Spinal cord (tissue), 10 donors: ENCODE data around the gene ATM. TPM values are rescaled to one million over a fixed set of nuclear protein-coding genes. Genes with fewer than 3 reads are reported as not detected.

Experiments
- DNase-seq, 6 donors: peaks; one replicate each; pipeline versions ENCODE4 v3.0.0 to v3.0.0-alpha.2; 2013 to 2015; ENCODE audit warnings: low spot score in 6 of 6, low read depth in 4 of 6
- H3K27ac ChIP-seq: one replicate; pipeline ENCODE4 v1.5.1; 2013; ENCODE audit warnings: low read depth, low read length, control low read depth
- H3K27me3 ChIP-seq: one replicate; pipeline ENCODE4 v1.6.1; 2013; ENCODE audit warnings: low read length; ENCODE audit not compliant: control insufficient read depth, insufficient read depth
- H3K36me3 ChIP-seq: one replicate; pipeline ENCODE4 v1.6.1; 2013; ENCODE audit warnings: low read length; ENCODE audit not compliant: control insufficient read depth, insufficient read depth
- H3K4me1 ChIP-seq: one replicate; pipeline ENCODE4 v1.6.1; 2013; ENCODE audit warnings: low read length; ENCODE audit not compliant: control insufficient read depth, insufficient read depth
- H3K4me3 ChIP-seq: one replicate; pipeline ENCODE4 v1.5.1; 2013; ENCODE audit warnings: low read depth, low read length, control low read depth
- H3K9me3 ChIP-seq: one replicate; pipeline ENCODE4 v1.6.1; 2013; ENCODE audit warnings: low read length; ENCODE audit not compliant: control insufficient read depth, insufficient read depth
- WGBS: methylation state at CpG from one replicate; pipeline ENCODE4 v1.1.5; 2013; ENCODE audit warnings: missing lambda C conversion rate; ENCODE audit not compliant: insufficient coverage; 5-methylcytosine and 5-hydroxymethylcytosine counted together
- polyA plus RNA-seq, 2 donors: library from polyadenylated mRNA; unstranded; fragments of 120-200 nt; gene quantifications; one replicate each; pipeline ENCODE4 v1.2.1, GENCODE V29; 2013; ENCODE audit not compliant: insufficient read length in 2 of 2
- total RNA-seq, 2 donors: library from RNA; depleted of rRNA in 1 of 2; stranded (reverse); fragments of 120-200 nt in 1 of 2; fragments of >200 nt in 1 of 2; gene quantifications; one replicate each; pipeline versions ENCODE4 v1.2.3 to v1.2.4, GENCODE V29; 2013 to 2014
- donor health status: healthy.

ATM gene
- total and polyA plus RNA-seq, 4 donors = 44.7 to 137 (median 71.2) TPM

GRCh38 chr11:108307751-108308150, 84.9 kb downstream of the ATM start:
- DNase-seq = no peak
- H3K27me3 ChIP-seq = no peaks in the 10 kb centered on the region
- peaks cover 11% of the 10 kb centered on the region for H3K36me3 ChIP-seq
- no peak overlapping the region for H3K4me3 ChIP-seq
- no peaks in the 10 kb centered on the region for H3K9me3 ChIP-seq
- 72% methylated on average over 2 of the region's 3 CpGs for WGBS
- no peak overlapping the region for H3K27ac ChIP-seq
- no peaks in the 10 kb centered on the region for H3K4me1 ChIP-seq

GRCh38 chr11:108313444-108313843, 90.6 kb downstream of the ATM start:
- no CpG with 5 or more reads among the region's 2 CpGs for WGBS
- H3K4me3 ChIP-seq = no peak overlapping the region
- no peaks in the 10 kb centered on the region for H3K27me3 ChIP-seq
- no peak for DNase-seq
- peaks cover 11% of the 10 kb centered on the region for H3K36me3 ChIP-seq
- no peaks in the 10 kb centered on the region for H3K9me3 ChIP-seq
- no peaks in the 10 kb centered on the region for H3K4me1 ChIP-seq
- H3K27ac ChIP-seq = no peak overlapping the region

- H3K4me1 ChIP-seq = no peaks in the 10 kb centered on the region
- H3K4me3 ChIP-seq = no peak overlapping the region
- DNase-seq = no peak
- no CpG with 5 or more reads among the region's 3 CpGs for WGBS
- H3K9me3 ChIP-seq = no peaks in the 10 kb centered on the region
- H3K36me3 ChIP-seq = peaks cover 12% of the 10 kb centered on the region
- no peak overlapping the region for H3K27ac ChIP-seq
- H3K27me3 ChIP-seq = no peaks in the 10 kb centered on the region
These were observed 93.2 kb downstream of the ATM start for GRCh38 chr11:108316061-108316460.

- Histone ChIP-seq H3K36me3 (peaks cover 17% of the 10 kb centered on the region), H3K27me3 (no peaks in the 10 kb centered on the region), H3K9me3 (no peaks in the 10 kb centered on the region), H3K4me3 (no peak overlapping the region), H3K27ac (no peak overlapping the region), H3K4me1 (no peaks in the 10 kb centered on the region)
- DNase-seq = peak in 1 of 6 donors; percentile 8
These were observed 96.8 kb downstream of the ATM start for GRCh38 chr11:108319541-108320145.

- Histone ChIP-seq H3K27me3 (no peaks in the 10 kb centered on the region), H3K9me3 (no peaks in the 10 kb centered on the region), H3K4me3 (no peak overlapping the region), H3K36me3 (peaks cover 14% of the 10 kb centered on the region), H3K27ac (no peak overlapping the region), H3K4me1 (no peaks in the 10 kb centered on the region)
- no CpG with 5 or more reads among the region's 3 CpGs for WGBS
- peak in 1 of 6 donors; percentile 7 for DNase-seq
These were observed 99.8 kb downstream of the ATM start for GRCh38 chr11:108322666-108323065.

- Histone ChIP-seq H3K4me1 (no peaks in the 10 kb centered on the region), H3K27ac (no peak overlapping the region), H3K36me3 (peaks cover 24% of the 10 kb centered on the region), H3K9me3 (no peaks in the 10 kb centered on the region), H3K27me3 (no peaks in the 10 kb centered on the region), H3K4me3 (no peak overlapping the region)
- no peak for DNase-seq
These were observed 101.7 kb downstream of the ATM start for GRCh38 chr11:108324587-108324986.

- Histone ChIP-seq H3K4me3 (no peak overlapping the region), H3K9me3 (no peaks in the 10 kb centered on the region), H3K4me1 (no peaks in the 10 kb centered on the region), H3K36me3 (peaks cover 21% of the 10 kb centered on the region), H3K27ac (no peak overlapping the region), H3K27me3 (no peaks in the 10 kb centered on the region)
- WGBS = no CpG with 5 or more reads among the region's 2 CpGs
- no peak for DNase-seq
These were observed 110.6 kb downstream of the ATM start for GRCh38 chr11:108333403-108333899.

GRCh38 chr11:108338750-108339149, 115.9 kb downstream of the ATM start:
- Histone ChIP-seq H3K27me3 (no peaks in the 10 kb centered on the region), H3K9me3 (no peaks in the 10 kb centered on the region), H3K4me3 (no peak overlapping the region), H3K36me3 (peaks cover 8% of the 10 kb centered on the region), H3K4me1 (no peaks in the 10 kb centered on the region), H3K27ac (no peak overlapping the region)
- WGBS = no CpG with 5 or more reads among the region's 2 CpGs
- DNase-seq = no peak

GRCh38 chr11:108340973-108341372, 118.1 kb downstream of the ATM start:
- Histone ChIP-seq H3K27me3 (no peaks in the 10 kb centered on the region), H3K4me1 (no peaks in the 10 kb centered on the region)
- no CpG with 5 or more reads among the region's 1 CpG for WGBS

GRCh38 chr11:108341654-108342053, 118.8 kb downstream of the ATM start:
- Histone ChIP-seq H3K4me1 (no peaks in the 10 kb centered on the region), H3K27ac (no peak overlapping the region), H3K9me3 (no peaks in the 10 kb centered on the region), H3K27me3 (no peaks in the 10 kb centered on the region), H3K36me3 (peaks cover 4% of the 10 kb centered on the region), H3K4me3 (no peak overlapping the region)
- no CpG with 5 or more reads among the region's 4 CpGs for WGBS
- no peak for DNase-seq

More at GRCh38 chr11:108340973-108341372, 118.1 kb downstream of the ATM start:
- DNase-seq = no peak
- H3K36me3 ChIP-seq = peaks cover 6% of the 10 kb centered on the region
- H3K27ac ChIP-seq = no peak overlapping the region
- no peak overlapping the region for H3K4me3 ChIP-seq
- H3K9me3 ChIP-seq = no peaks in the 10 kb centered on the region
